Trophoblast cell (in vitro differentiated cells and primary cell): Measurements from ENCODE around the gene KANSL1L.

Experiments
- DNase-seq, 2 donors: peaks; one replicate each; pipeline ENCODE4 v3.0.0-alpha.2; 2016
- H2AFZ ChIP-seq: 2 replicates; pipeline ENCODE4 v1.6.1; 2013; ENCODE audit warnings: low read length, moderate library complexity, mild to moderate bottlenecking; ENCODE audit not compliant: insufficient read depth, poor library complexity
- H2AK5ac ChIP-seq: 2 replicates; pipeline ENCODE4 v1.6.1; 2013; ENCODE audit warnings: mild to moderate bottlenecking, low read length
- H2BK120ac ChIP-seq: 2 replicates; pipeline ENCODE4 v1.6.1; 2013; ENCODE audit warnings: low read length, mild to moderate bottlenecking, moderate library complexity; ENCODE audit not compliant: insufficient read depth, poor library complexity
- H2BK12ac ChIP-seq: 2 replicates; pipeline ENCODE4 v1.6.1; 2013; ENCODE audit warnings: mild to moderate bottlenecking, low read length, moderate library complexity
- H2BK5ac ChIP-seq: 2 replicates; pipeline ENCODE4 v1.6.1; 2013; ENCODE audit warnings: low read length, low read depth, moderate library complexity, mild to moderate bottlenecking; ENCODE audit not compliant: poor library complexity
- H3K14ac ChIP-seq: 2 replicates; pipeline ENCODE4 v1.6.1; 2013; ENCODE audit warnings: mild to moderate bottlenecking, low read length
- H3K18ac ChIP-seq: 2 replicates; pipeline ENCODE4 v1.6.1; 2013; ENCODE audit warnings: mild to moderate bottlenecking, low read length
- H3K23ac ChIP-seq: 2 replicates; pipeline ENCODE4 v1.6.1; 2013; ENCODE audit warnings: low read length
- H3K27ac ChIP-seq: 2 replicates; pipeline ENCODE4 v1.5.1; 2013; ENCODE audit warnings: low read depth, mild to moderate bottlenecking, inconsistent platforms, low read length, moderate library complexity
- H3K27me3 ChIP-seq: 2 replicates; pipeline ENCODE4 v1.6.1; 2013; ENCODE audit warnings: inconsistent platforms, mild to moderate bottlenecking, low read length, moderate library complexity; ENCODE audit not compliant: insufficient read depth
- H3K36me3 ChIP-seq, 2 experiments: 1 replicate in 1 of 2; 2 replicates in 1 of 2; pipeline ENCODE4 v1.6.1; 2013; ENCODE audit warnings: low read length in 2 of 2, mild to moderate bottlenecking in 2 of 2, moderate library complexity in 1 of 2; ENCODE audit not compliant: insufficient read depth in 2 of 2, control insufficient read depth in 1 of 2
- H3K4ac ChIP-seq: 2 replicates; pipeline ENCODE4 v1.6.1; 2013; ENCODE audit warnings: low read depth, mild to moderate bottlenecking, low read length, moderate library complexity
- H3K4me1 ChIP-seq, 2 experiments: 1 replicate in 1 of 2; 2 replicates in 1 of 2; pipeline ENCODE4 v1.6.1; 2013; ENCODE audit warnings: low read length in 2 of 2, mild to moderate bottlenecking in 2 of 2, moderate library complexity in 1 of 2; ENCODE audit not compliant: insufficient read depth in 2 of 2, control insufficient read depth in 1 of 2
- H3K4me2 ChIP-seq: 2 replicates; pipeline ENCODE4 v1.6.1; 2013; ENCODE audit warnings: inconsistent platforms, mild to moderate bottlenecking, low read length, moderate library complexity
- H3K4me3 ChIP-seq: 2 replicates; pipeline ENCODE4 v1.5.1; 2013; ENCODE audit warnings: mild to moderate bottlenecking, low read depth, low read length, inconsistent platforms
- H3K79me1 ChIP-seq: one replicate; pipeline ENCODE4 v1.6.1; 2013; ENCODE audit warnings: low read length
- H3K79me2 ChIP-seq: 2 replicates; pipeline ENCODE4 v1.6.1; 2013; ENCODE audit warnings: low read length, mild to moderate bottlenecking; ENCODE audit not compliant: control insufficient read depth, insufficient read depth, poor library complexity
- H3K9ac ChIP-seq: 2 replicates; pipeline ENCODE4 v1.6.1; 2013; ENCODE audit warnings: mild to moderate bottlenecking, low read length
- H3K9me3 ChIP-seq: 2 replicates; pipeline ENCODE4 v1.6.1; 2013; ENCODE audit warnings: low read depth, mild to moderate bottlenecking, control low read depth, inconsistent platforms, low read length; ENCODE audit not compliant: insufficient read depth
- H4K12ac ChIP-seq: 2 replicates; pipeline ENCODE4 v1.6.1; 2013; ENCODE audit warnings: low read depth, mild to moderate bottlenecking, low read length, moderate library complexity
- H4K8ac ChIP-seq: 2 replicates; pipeline ENCODE4 v1.6.1; 2013; ENCODE audit warnings: low read depth, mild to moderate bottlenecking, low read length, moderate library complexity
- H4K91ac ChIP-seq: one replicate; pipeline ENCODE4 v1.6.1; 2013; ENCODE audit warnings: low read depth, mild to moderate bottlenecking, low read length, moderate library complexity
- WGBS: extraction: QIAGEN DNeasy Blood & Tissue Kit; methylation state at CpG from one replicate; pipeline ENCODE4 v1.1.7; 2013; ENCODE audit warnings: missing lambda C conversion rate; ENCODE audit not compliant: insufficient read length, insufficient coverage; ENCODE audit errors: extremely low coverage; 5-methylcytosine and 5-hydroxymethylcytosine counted together

Gene KANSL1L

DNA sequence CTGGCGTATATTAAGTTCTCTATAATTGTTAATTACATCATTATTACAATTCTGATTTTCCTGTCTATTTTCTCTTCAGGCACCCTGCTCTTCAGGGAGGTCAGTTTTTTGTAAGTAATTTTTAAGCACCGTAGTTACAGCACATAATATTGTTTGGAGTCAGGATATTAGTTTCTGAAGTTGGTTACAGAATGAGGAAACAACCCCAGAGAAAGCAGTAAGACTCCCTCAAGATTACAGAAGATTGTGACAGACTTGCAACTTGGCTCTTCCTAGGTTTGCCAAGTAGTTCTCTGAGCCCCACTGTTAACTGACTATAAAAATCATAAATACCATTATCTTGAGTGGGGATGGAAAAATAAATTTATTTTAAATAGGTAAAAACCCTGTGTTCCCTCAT, 167.8 kb downstream of the KANSL1L start:
- Histone ChIP-seq H3K4me2 (peak overlapping the region; percentile 79), H3K27ac (no peak overlapping the region), H3K4ac (peak overlapping the region; percentile 94), H2AK5ac (no peak overlapping the region), H3K4me1 (peaks cover 0 to 2% of the 10 kb centered on the region in 2 experiments), H2BK12ac (no peak overlapping the region), H3K4me3 (peak overlapping the region; percentile 97), H3K27me3 (no peaks in the 10 kb centered on the region), H3K14ac (no peak overlapping the region), H3K79me1 (peaks cover 4% of the 10 kb centered on the region), H3K9me3 (no peaks in the 10 kb centered on the region), H3K36me3 (no peaks in the 10 kb centered on the region), H2AFZ (no peak overlapping the region), H3K23ac (no peak overlapping the region), H2BK5ac (no peak overlapping the region), H4K91ac (no peak overlapping the region), H3K79me2 (peaks cover 7% of the 10 kb centered on the region), H2BK120ac (no peak overlapping the region), H4K12ac (no peak overlapping the region), H3K9ac (no peak overlapping the region), H4K8ac (no peak overlapping the region), H3K18ac (no peak overlapping the region)
- DNase-seq, result peak in 1 of 2 donors; percentile 2
- WGBS, result no CpG with 5 or more reads among the region's 2 CpGs

DNA sequence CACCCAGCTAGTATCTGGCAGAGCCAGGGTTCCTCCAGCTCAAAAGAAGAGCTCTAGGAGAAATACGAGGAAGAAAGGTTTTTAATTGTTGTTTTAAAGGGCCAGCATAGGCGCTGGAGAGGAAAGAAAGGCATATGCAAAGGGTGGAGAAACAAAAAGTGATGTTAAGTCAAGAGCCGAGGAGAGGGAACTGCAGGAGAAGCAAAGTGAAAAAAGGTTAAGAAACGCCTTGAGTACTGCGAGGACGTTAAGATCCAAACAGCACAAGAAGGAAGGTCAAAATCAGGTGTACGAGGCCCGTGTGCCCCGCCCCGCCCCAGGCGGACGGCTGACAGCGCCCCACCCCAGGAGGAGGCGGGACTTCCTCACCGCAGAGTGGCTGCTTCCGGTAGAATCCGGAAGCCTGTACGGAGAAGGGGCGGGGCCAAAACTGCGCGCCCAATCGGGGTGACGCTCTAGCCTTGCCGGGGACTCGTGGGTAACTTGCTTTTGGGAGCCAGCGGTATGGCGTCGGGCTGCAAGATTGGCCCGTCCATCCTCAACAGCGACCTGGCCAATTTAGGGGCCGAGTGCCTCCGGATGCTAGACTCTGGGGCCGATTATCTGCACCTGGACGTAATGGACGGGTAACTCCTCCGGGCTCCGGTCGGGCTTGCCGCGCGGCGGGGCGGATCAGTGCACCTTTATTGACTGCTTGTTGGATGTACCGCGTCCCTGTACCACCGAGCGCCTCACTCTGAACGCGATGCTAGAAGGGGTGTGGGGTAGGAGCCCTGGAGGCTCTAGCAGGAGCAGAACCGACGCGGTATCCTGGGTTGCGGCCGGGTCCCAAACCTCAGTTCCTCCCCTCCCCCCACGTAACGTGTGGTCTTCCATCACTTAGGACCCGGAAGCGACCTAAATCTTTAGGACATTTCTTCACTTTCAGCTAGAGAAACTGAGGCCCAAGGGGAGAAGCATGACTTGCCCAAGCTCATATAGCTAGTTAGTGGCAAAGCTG, 168.8 kb downstream of the KANSL1L start, which contains the start of gene RPE:
Gene RPE, plus strand, starts transcription at position 481 of the 1,000 bp plus-strand sequence. Its CDS starts 24 bp downstream, at position 505.
- no peaks in the 10 kb centered on the region for H3K27me3 ChIP-seq
- no CpG with 5 or more reads among the region's 58 CpGs for WGBS
- H2BK5ac ChIP-seq, result peak within 1 kb of the TSS; percentile 11
- no peak within 1 kb of the TSS for H2BK12ac ChIP-seq
- peak within 1 kb of the TSS; percentile 35 for H2BK120ac ChIP-seq
- no peak within 1 kb of the TSS for H3K23ac ChIP-seq
- H3K27ac ChIP-seq, result peak within 1 kb of the TSS; percentile 11
- H3K79me2 ChIP-seq, result peaks cover 7% of the 10 kb centered on the region
- peak within 1 kb of the TSS; percentile 96 for H2AFZ ChIP-seq
- peak within 1 kb of the TSS; percentile 94 for H3K4ac ChIP-seq
- H3K18ac ChIP-seq, result peak within 1 kb of the TSS; percentile 65
- H3K4me2 ChIP-seq, result peak within 1 kb of the TSS; percentile 85
- H4K91ac ChIP-seq, result peak within 1 kb of the TSS; percentile 53
- H3K4me1 ChIP-seq, result peaks cover 0 to 2% of the 10 kb centered on the region in 2 experiments
- peak within 1 kb of the TSS; percentile 93 for H3K9ac ChIP-seq
- no peaks in the 10 kb centered on the region for H3K36me3 ChIP-seq
- H2AK5ac ChIP-seq, result peak within 1 kb of the TSS; percentile 9
- H3K79me1 ChIP-seq, result peaks cover 4% of the 10 kb centered on the region
- peak within 1 kb of the TSS; percentile 76 for H3K14ac ChIP-seq
- DNase-seq, result peak; percentile 97 to 98
- H4K8ac ChIP-seq, result peak within 1 kb of the TSS; percentile 90
- no peaks in the 10 kb centered on the region for H3K9me3 ChIP-seq
- H4K12ac ChIP-seq, result peak within 1 kb of the TSS; percentile 95
- H3K4me3 ChIP-seq, result peak within 1 kb of the TSS; percentile 97

DNA sequence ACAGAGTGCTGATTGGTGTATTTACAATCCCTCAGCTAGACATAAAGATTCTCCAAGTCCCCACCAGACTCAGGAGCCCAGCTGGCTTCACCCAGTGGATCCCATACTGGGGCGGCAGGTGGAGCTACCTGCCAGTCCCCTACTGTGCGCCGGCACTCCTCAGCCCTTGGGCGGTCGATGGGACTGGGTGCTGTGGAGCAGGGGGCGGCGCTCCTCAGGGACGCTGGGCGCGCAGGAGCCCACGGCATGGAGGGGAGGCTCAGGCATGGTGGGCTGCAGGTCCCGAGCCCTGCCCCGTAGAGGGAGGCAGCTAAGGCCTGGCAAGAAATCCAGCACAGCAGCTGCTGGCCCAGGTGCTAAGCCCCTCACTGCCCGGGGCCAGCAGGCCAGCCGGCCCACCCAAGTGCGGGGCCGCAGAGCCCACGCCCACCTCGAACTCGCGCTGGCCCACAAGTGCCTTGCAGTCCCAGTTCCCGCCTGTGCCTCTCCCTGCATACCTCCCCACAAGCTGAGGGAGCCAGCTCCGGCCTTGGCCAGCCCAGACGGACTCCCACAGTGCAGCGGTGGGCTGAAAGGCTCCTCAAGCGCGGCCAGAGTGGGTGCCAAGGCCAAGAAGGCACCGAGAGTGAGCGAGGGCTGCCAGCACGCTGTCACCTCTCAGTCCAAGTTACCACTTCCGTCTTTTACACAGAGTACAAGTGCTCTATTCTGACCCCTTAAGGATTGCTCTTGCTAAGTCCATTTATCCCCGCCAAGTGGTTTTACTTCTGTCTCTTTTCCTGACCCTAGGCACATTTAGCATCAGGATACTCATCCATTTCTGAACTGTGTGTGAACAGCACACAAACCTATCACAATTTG, 170.5 kb downstream of the KANSL1L start:
- Histone ChIP-seq H3K4me2 (no peak overlapping the region), H3K27ac (no peak overlapping the region), H2AK5ac (no peak overlapping the region), H3K79me2 (peaks cover 7% of the 10 kb centered on the region), H3K4me1 (peaks cover 0 to 2% of the 10 kb centered on the region in 2 experiments), H2BK12ac (no peak overlapping the region), H3K4ac (no peak overlapping the region), H2AFZ (no peak overlapping the region), H3K79me1 (peaks cover 4% of the 10 kb centered on the region), H3K23ac (no peak overlapping the region), H4K8ac (no peak overlapping the region), H3K4me3 (no peak overlapping the region), H2BK120ac (no peak overlapping the region), H4K91ac (no peak overlapping the region), H3K18ac (no peak overlapping the region), H3K9me3 (no peaks in the 10 kb centered on the region), H3K9ac (no peak overlapping the region), H3K14ac (no peak overlapping the region), H3K27me3 (no peaks in the 10 kb centered on the region), H4K12ac (no peak overlapping the region), H2BK5ac (no peak overlapping the region), H3K36me3 (no peaks in the 10 kb centered on the region)
- no CpG with 5 or more reads among the region's 32 CpGs for WGBS
- no peak for DNase-seq

DNA sequence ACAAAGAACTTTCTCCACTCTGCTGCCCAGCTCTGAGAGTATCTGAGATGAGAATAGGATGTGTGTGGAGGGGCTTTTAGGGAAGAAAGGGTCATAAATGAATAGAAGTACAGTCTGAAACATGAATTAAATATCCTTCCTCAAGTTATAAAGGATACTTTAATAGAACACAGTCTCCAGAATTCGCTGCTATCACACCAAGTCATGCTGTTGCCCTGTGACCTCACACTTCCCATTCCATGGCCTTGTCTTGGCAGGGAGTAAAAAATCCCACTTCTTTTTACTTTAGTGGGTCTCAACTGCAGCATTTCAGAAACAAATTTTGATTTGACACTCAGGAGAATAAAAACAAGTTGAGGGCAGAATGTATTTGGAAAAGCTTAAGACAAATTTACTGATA, 172.6 kb downstream of the KANSL1L start:
- no peak for DNase-seq
- H3K36me3 ChIP-seq, result no peaks in the 10 kb centered on the region

More for the DNA sequence above, 172.6 kb downstream of the KANSL1L start:
- Histone ChIP-seq H3K23ac (no peak overlapping the region), H3K4me3 (no peak overlapping the region), H3K4me2 (no peak overlapping the region), H2BK5ac (no peak overlapping the region), H2BK12ac (no peak overlapping the region), H3K79me2 (peaks cover 5% of the 10 kb centered on the region), H3K4ac (no peak overlapping the region), H2AK5ac (no peak overlapping the region), H4K91ac (no peak overlapping the region), H4K12ac (no peak overlapping the region), H3K79me1 (peaks cover 4% of the 10 kb centered on the region), H2AFZ (no peak overlapping the region), H4K8ac (no peak overlapping the region), H2BK120ac (no peak overlapping the region), H3K9ac (no peak overlapping the region), H3K27ac (no peak overlapping the region), H3K4me1 (peaks cover 0 to 2% of the 10 kb centered on the region in 2 experiments), H3K14ac (no peak overlapping the region), H3K18ac (no peak overlapping the region), H3K9me3 (no peaks in the 10 kb centered on the region), H3K27me3 (no peaks in the 10 kb centered on the region)
- no CpG with 5 or more reads among the region's 1 CpG for WGBS
